Natural killer cell (primary cell): ENCODE data around the gene ABHD15. TPM values are rescaled to one million over a fixed set of nuclear protein-coding genes. Genes with fewer than 3 reads are reported as not detected.

Experiments used
- ATAC-seq, 3 donors: fragments of 150-1000 bp in 2 of 3; fragments of 200-7000 bp in 1 of 3; cut with Tn5 transposase; 1 replicate in 1 of 3; 2 replicates in 2 of 3; pipeline ENCODE4 v1.10.0; 2021; ENCODE audit warnings: mild to moderate bottlenecking in 2 of 3, moderate library complexity in 2 of 3
- DNase-seq, 2 donors: peaks; one replicate each; pipeline versions ENCODE4 v3.0.0 to v3.0.0-alpha.2; 2013 to 2021; ENCODE audit warnings: mixed read lengths in 1 of 2
- H3K27ac ChIP-seq: one replicate; pipeline ENCODE4 v1.5.1; 2013; ENCODE audit warnings: mild to moderate bottlenecking, low read length
- H3K27me3 ChIP-seq: one replicate; pipeline ENCODE4 v1.6.1; 2013; ENCODE audit warnings: low read length; ENCODE audit not compliant: control insufficient read depth, insufficient read depth
- H3K36me3 ChIP-seq: one replicate; pipeline ENCODE4 v1.6.1; 2013; ENCODE audit warnings: low read length; ENCODE audit not compliant: control insufficient read depth, insufficient read depth
- H3K4me1 ChIP-seq: one replicate; pipeline ENCODE4 v1.6.1; 2013; ENCODE audit warnings: low read length; ENCODE audit not compliant: control insufficient read depth, insufficient read depth
- H3K4me3 ChIP-seq: one replicate; pipeline ENCODE4 v1.5.1; 2013; ENCODE audit warnings: low read length
- H3K9me3 ChIP-seq: one replicate; pipeline ENCODE4 v1.6.1; 2013; ENCODE audit warnings: low read length; ENCODE audit not compliant: control insufficient read depth, insufficient read depth
- H3K27ac Mint-ChIP-seq, 2 donors: one replicate each; pipeline ENCODE4 v1.8.0; 2022; ENCODE audit warnings: mild to moderate bottlenecking in 2 of 2, mixed read lengths in 2 of 2, moderate library complexity in 1 of 2
- H3K27me3 Mint-ChIP-seq, 2 donors: one replicate each; pipeline ENCODE4 v1.8.0; 2022; ENCODE audit warnings: low read depth in 2 of 2, mixed read lengths in 2 of 2
- H3K36me3 Mint-ChIP-seq: one replicate; pipeline ENCODE4 v1.8.0; 2022; ENCODE audit warnings: mixed read lengths
- H3K4me1 Mint-ChIP-seq, 2 donors: one replicate each; pipeline ENCODE4 v1.8.0; 2022; ENCODE audit warnings: mixed read lengths in 2 of 2
- H3K4me3 Mint-ChIP-seq: one replicate; pipeline ENCODE4 v1.8.0; 2022; ENCODE audit warnings: mild to moderate bottlenecking, moderate library complexity, mixed read lengths
- H3K9me3 Mint-ChIP-seq, 2 donors: one replicate each; pipeline ENCODE4 v1.8.0; 2022; ENCODE audit warnings: mixed read lengths in 2 of 2
- WGBS: methylation state at CpG from one replicate; pipeline ENCODE4 v1.1.7; 2013; ENCODE audit warnings: missing lambda C conversion rate; ENCODE audit not compliant: insufficient coverage; 5-methylcytosine and 5-hydroxymethylcytosine counted together
- intact Hi-C: fragments of 100-400 bp; cut with micrococcal nuclease; formaldehyde crosslinking; loops from one replicate; pipeline ENCODE4 v1.14.2; 2022
- total RNA-seq, 4 donors: library from RNA; stranded (reverse); fragments of 120-200 nt in 1 of 4; gene quantifications; one replicate each; pipeline versions ENCODE4 v1.2.3 to v1.2.4, GENCODE V29; 2013 to 2022
- TF ChIP-seq, protein P1 (sequence below): fragments of 200-600 bp; IDR thresholded peaks from one replicate; pipeline ENCODE4 v1.8.0; 2022; ENCODE audit warnings: antibody characterized with exemption

The ABHD15 gene
- total RNA-seq, 3 donors from 2014 or later (not counting 1 experiment from before 2014, with no cell fraction given): 31.7 to 33.8 (median 33.1) TPM

DNA sequence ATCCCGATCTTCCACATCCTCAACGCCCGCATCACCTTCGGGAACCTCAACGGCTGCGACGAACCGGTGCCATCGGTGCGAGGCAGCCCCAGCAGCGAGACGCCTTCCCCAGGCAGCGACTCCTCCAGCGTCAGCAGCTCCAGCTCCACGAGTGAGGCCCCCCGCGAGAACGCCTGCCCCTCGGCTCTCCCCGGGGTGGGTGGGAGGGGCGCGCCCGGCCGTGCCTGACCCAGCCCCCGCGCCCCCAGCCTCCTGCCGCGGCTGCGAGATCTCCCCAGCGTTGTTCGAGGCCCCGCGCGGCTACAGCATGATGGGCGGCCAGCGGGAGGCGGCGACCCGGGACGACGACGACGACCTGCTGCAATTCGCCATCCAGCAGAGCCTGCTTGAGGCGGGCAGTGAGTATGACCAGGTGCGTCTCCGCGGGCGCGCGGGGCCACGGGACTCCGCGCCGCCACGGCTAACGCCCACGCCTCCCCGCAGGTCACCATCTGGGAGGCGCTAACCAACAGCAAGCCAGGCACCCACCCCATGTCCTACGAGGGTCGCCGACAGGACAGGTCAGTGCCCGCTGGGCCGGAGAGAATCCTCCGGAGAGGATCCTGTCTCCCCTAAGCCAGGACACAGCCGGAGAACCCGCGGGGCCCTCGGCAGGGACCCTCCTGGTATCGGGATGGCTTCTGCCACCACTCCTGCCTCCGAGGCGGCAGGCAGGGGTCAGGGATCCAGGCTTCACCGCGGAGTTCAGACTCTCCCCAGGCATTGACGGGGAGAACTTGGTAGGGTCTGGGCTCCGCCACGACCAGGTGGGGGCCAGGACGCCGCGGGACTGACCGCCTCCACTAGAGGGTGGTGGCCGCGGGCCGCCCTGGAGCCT is 45.8 kb upstream of the ABHD15 start:
- peak in 1 of 2 donors; percentile 18 for DNase-seq
- Mint-ChIP-seq H3K4me1 (peaks cover 13 to 54% of the 10 kb centered on the region in 2 donors), H3K36me3 (no peaks in the 10 kb centered on the region)

DNA sequence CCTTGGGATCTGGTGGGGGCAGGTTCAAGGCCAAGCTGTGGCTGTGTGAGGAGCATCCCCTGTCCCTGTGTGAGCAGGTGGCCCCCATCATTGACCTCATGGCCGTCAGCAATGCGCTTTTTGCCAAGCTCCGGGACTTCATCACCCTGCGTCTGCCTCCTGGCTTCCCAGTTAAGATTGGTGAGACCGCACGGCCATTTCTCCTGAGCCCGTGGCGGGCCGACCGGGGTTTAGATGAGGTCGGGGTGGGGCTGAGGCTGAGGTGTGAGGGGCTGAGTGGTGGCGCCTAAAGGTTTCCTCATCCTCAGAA is 45.2 kb upstream of the ABHD15 start:
- H3K9me3 ChIP-seq: no peaks in the 10 kb centered on the region
- Mint-ChIP-seq H3K27ac (no peak overlapping the region), H3K27me3 (no peaks in the 10 kb centered on the region), H3K4me3 (no peak overlapping the region), H3K9me3 (no peaks in the 10 kb centered on the region), H3K4me1 (peaks cover 13 to 48% of the 10 kb centered on the region in 2 donors), H3K36me3 (no peaks in the 10 kb centered on the region)
- no peak overlapping the region for H3K4me3 ChIP-seq
- H3K27ac ChIP-seq: no peak overlapping the region
- no peaks in the 10 kb centered on the region for H3K27me3 ChIP-seq
- 94% methylated on average over 12 of the region's 12 CpGs for WGBS
- TF ChIP-seq, protein P1, sequence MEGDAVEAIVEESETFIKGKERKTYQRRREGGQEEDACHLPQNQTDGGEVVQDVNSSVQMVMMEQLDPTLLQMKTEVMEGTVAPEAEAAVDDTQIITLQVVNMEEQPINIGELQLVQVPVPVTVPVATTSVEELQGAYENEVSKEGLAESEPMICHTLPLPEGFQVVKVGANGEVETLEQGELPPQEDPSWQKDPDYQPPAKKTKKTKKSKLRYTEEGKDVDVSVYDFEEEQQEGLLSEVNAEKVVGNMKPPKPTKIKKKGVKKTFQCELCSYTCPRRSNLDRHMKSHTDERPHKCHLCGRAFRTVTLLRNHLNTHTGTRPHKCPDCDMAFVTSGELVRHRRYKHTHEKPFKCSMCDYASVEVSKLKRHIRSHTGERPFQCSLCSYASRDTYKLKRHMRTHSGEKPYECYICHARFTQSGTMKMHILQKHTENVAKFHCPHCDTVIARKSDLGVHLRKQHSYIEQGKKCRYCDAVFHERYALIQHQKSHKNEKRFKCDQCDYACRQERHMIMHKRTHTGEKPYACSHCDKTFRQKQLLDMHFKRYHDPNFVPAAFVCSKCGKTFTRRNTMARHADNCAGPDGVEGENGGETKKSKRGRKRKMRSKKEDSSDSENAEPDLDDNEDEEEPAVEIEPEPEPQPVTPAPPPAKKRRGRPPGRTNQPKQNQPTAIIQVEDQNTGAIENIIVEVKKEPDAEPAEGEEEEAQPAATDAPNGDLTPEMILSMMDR: no peak
- DNase-seq (peak in 1 of 2 donors; percentile 17), ATAC-seq (no peak)
- H3K4me1 ChIP-seq: peaks cover 57% of the 10 kb centered on the region
- H3K36me3 ChIP-seq: no peaks in the 10 kb centered on the region
- intact Hi-C loops: loop anchor here (10.0 kb wide), 1 partner anchor 47 kb away; the partner anchor contains the start of genes ABHD15 and TP53I13

More for the DNA sequence above, 45.8 kb upstream of the ABHD15 start:
- Histone ChIP-seq H3K27me3 (no peaks in the 10 kb centered on the region), H3K4me3 (no peak overlapping the region), H3K27ac (no peak overlapping the region), H3K36me3 (no peaks in the 10 kb centered on the region), H3K4me1 (peaks cover 62% of the 10 kb centered on the region), H3K9me3 (no peaks in the 10 kb centered on the region)
- intact Hi-C loops: loop anchor here (10.0 kb wide), 1 partner anchor 48 kb away; the partner anchor contains the start of genes ABHD15 and TP53I13
- peak overlapping the region; percentile 58 for H3K4me3 Mint-ChIP-seq
- no peak overlapping the region for H3K27ac Mint-ChIP-seq
- no peaks in the 10 kb centered on the region for H3K27me3 Mint-ChIP-seq
- ATAC-seq: no peak
- TF ChIP-seq, protein P1: no peak
- WGBS: 56% methylated on average over 84 of the region's 85 CpGs
- H3K9me3 Mint-ChIP-seq: no peaks in the 10 kb centered on the region

DNA sequence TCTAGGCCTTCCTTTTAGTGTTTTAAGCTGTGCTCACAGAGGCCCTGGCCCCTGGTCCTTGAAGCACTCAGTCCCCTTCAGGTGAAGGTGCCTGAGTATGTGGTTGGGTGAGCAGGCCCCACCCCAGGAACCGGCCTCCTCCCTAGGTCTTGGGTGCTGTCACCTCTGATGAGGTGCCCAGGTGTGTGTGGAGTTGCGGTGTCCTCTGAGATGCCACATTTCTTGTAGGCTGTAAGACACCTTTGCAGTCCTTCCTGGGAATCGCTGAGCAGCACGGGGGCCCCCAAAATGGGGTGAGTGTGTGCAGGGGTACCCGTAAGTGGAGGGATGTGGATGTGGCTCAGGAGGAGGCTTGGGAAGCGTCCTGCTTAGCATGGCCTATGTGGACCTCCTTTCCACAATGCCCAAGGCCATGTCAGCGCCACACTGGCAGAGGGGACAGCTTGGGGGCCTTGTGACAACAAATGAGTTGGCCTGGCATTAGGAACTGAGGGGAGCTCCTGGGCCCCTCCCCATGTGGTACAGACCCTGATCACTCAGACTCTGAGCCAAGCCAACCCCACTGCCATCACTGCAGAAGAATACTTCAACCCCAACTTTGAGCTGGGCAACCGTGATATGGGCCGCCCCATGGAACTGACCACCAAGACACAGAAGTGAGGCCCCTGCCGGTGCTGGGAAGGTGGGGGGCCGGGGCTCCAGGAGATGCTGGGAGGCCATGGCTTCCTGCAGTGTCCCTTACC is 44.7 kb upstream of the ABHD15 start:
- Mint-ChIP-seq H3K27ac (no peak overlapping the region), H3K4me3 (no peak overlapping the region), H3K4me1 (peaks cover 13 to 43% of the 10 kb centered on the region in 2 donors), H3K9me3 (no peaks in the 10 kb centered on the region), H3K36me3 (no peaks in the 10 kb centered on the region), H3K27me3 (no peaks in the 10 kb centered on the region)
- TF ChIP-seq, protein P1: no peak
- intact Hi-C loops: loop anchor here (10.0 kb wide), 1 partner anchor 47 kb away; the partner anchor contains the start of genes ABHD15 and TP53I13
- Histone ChIP-seq H3K36me3 (no peaks in the 10 kb centered on the region), H3K4me3 (no peak overlapping the region), H3K27ac (no peak overlapping the region), H3K27me3 (no peaks in the 10 kb centered on the region), H3K4me1 (peaks cover 51% of the 10 kb centered on the region), H3K9me3 (no peaks in the 10 kb centered on the region)
- ATAC-seq: no peak
- peak in 1 of 2 donors; percentile 11 for DNase-seq
- 97% methylated on average over 11 of the region's 11 CpGs for WGBS
